Smooth muscle cell (in vitro differentiated cells): Measurements from ENCODE around the gene ZBTB20. TPM values are rescaled to one million over a fixed set of nuclear protein-coding genes. Genes with fewer than 3 reads are reported as not detected.

Experiments used
- DNase-seq: peaks from one replicate; lab custom pipeline; 2025; ENCODE audit not compliant: unreplicated experiment; lab: John Stamatoyannopoulos, UW
- H2AFZ ChIP-seq: fragments of 200-600 bp; sonication (generic); 2 replicates; pipeline ENCODE4 v1.6.0; 2016; ENCODE audit warnings: antibody characterized with exemption, low read depth, mild to moderate bottlenecking
- H3F3A ChIP-seq: fragments of 200-600 bp; sonication (generic); 2 replicates; pipeline ENCODE4 v1.6.0; 2017; ENCODE audit warnings: antibody characterized with exemption, low read depth
- H3K27ac ChIP-seq: fragments of 200-600 bp; sonication (generic); 2 replicates; pipeline ENCODE4 v1.5.1; 2016; ENCODE audit warnings: low read depth, mild to moderate bottlenecking
- H3K27me3 ChIP-seq: fragments of 200-600 bp; sonication (generic); 2 replicates; pipeline ENCODE4 v1.6.1; 2016; ENCODE audit warnings: low read depth, mild to moderate bottlenecking
- H3K36me3 ChIP-seq: fragments of 200-600 bp; sonication (generic); 2 replicates; pipeline ENCODE4 v1.5.1; 2016; ENCODE audit warnings: low read depth
- H3K4me1 ChIP-seq: fragments of 200-600 bp; sonication (generic); 2 replicates; pipeline ENCODE4 v1.5.1; 2016; ENCODE audit warnings: low read depth
- H3K4me2 ChIP-seq: fragments of 200-600 bp; sonication (generic); 2 replicates; pipeline ENCODE4 v1.6.0; 2016; ENCODE audit warnings: mild to moderate bottlenecking
- H3K4me3 ChIP-seq: fragments of 200-600 bp; sonication (generic); 2 replicates; pipeline ENCODE4 v1.5.1; 2016; ENCODE audit warnings: mild to moderate bottlenecking
- H3K79me2 ChIP-seq: fragments of 200-600 bp; sonication (generic); 2 replicates; pipeline ENCODE4 v1.6.0; 2016; ENCODE audit warnings: low read depth, mild to moderate bottlenecking
- H3K9ac ChIP-seq: fragments of 200-600 bp; sonication (generic); 2 replicates; pipeline ENCODE4 v1.6.0; 2016; ENCODE audit warnings: low read depth
- H3K9me3 ChIP-seq: fragments of 200-600 bp; sonication (generic); replicated peaks from 2 replicates; pipeline ENCODE4 v1.5.1; 2016; ENCODE audit warnings: low read depth
- H4K20me1 ChIP-seq: fragments of 200-600 bp; sonication (generic); 2 replicates; pipeline ENCODE4 v1.6.0; 2016; ENCODE audit warnings: low read depth
- CTCF ChIP-seq: fragments of 200-600 bp; sonication (generic); IDR thresholded peaks from 2 replicates; pipeline ENCODE4 v1.5.1; 2017; ENCODE audit warnings: borderline replicate concordance, mild to moderate bottlenecking, antibody characterized with exemption; ENCODE audit not compliant: insufficient read depth, poor library complexity, severe bottlenecking
- WGBS: methylation state at CpG from one replicate; pipeline ENCODE4 v1.1.7; 2016; ENCODE audit warnings: low lambda C conversion rate; 5-methylcytosine and 5-hydroxymethylcytosine counted together
- polyA plus RNA-seq: library from polyadenylated mRNA; unstranded; fragments of >200 nt; fragmentation: Nextera tagmentation; extraction: Ambion mirVana; gene quantifications from 2 replicates; pipeline ENCODE4 v1.2.1, GENCODE V29; 2016
- total RNA-seq: library from RNA; depleted of rRNA; stranded (reverse); fragments of >200 nt; gene quantifications from 2 replicates; pipeline ENCODE4 v1.2.3, GENCODE V29; 2014

Gene ZBTB20
- total and polyA plus RNA-seq, 2 experiments from 2014 or later = 4.9 to 6.8 TPM

GRCh38 chr3:115100806-115101205 lies 46.3 kb downstream of the ZBTB20 start:
- Histone ChIP-seq H3K79me2 (no peaks in the 10 kb centered on the region), H3F3A (no peaks in the 10 kb centered on the region), H2AFZ (no peak overlapping the region), H3K4me3 (peak overlapping the region; percentile 48), H4K20me1 (no peaks in the 10 kb centered on the region), H3K9ac (no peak overlapping the region), H3K36me3 (no peaks in the 10 kb centered on the region), H3K27me3 (no peaks in the 10 kb centered on the region), H3K27ac (no peak overlapping the region), H3K4me1 (no peaks in the 10 kb centered on the region), H3K9me3 (no peaks in the 10 kb centered on the region), H3K4me2 (no peak overlapping the region)
- whole genome bisulfite sequencing = 86% methylated on average over 2 of the region's 2 CpGs
- no peak for DNase-seq
- no peak for TF ChIP-seq CTCF

DNA sequence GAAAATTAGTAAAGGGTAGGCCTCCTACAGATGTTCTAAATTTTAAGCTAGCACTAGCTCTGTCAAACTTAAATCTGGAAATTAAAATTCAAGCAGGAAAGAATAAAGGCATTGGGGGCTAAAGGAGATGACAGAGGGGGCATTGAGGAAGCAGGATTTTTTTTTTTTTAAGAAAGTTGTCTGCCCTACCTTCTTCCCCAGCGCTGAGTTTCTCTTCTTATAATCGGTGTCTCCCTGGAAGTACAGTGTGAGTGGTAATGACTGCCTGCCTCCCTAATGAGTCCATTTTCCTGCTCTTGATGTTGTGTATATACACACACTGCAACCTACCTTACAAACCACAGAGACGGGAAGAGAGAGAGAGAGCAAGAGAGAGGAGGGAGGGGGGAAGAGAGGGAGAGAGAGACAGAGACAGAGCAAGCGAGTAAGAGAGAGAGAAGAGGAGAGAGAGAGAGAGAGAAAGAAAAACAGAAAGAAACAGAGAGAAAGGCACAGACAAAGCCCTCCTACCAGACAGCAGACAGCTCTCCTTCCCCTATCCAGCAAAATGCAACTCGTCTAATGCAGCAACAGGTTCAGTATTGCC lies 47.0 kb downstream of the ZBTB20 start:
- no peaks in the 10 kb centered on the region for H3K36me3 ChIP-seq
- H3K4me1 ChIP-seq = no peaks in the 10 kb centered on the region
- 47% methylated on average over 5 of the region's 5 CpGs for WGBS
- no peaks in the 10 kb centered on the region for H3K27me3 ChIP-seq
- no peak for DNase-seq
- no peak overlapping the region for H2AFZ ChIP-seq
- H3K9ac ChIP-seq = peak overlapping the region; percentile 5
- peak overlapping the region; percentile 48 for H3K4me3 ChIP-seq
- H3K4me2 ChIP-seq = peak overlapping the region; percentile 42
- H3F3A ChIP-seq = no peaks in the 10 kb centered on the region
- no peaks in the 10 kb centered on the region for H4K20me1 ChIP-seq
- TF ChIP-seq CTCF = no peak
- no peaks in the 10 kb centered on the region for H3K79me2 ChIP-seq
- H3K9me3 ChIP-seq = no peaks in the 10 kb centered on the region
- H3K27ac ChIP-seq = no peak overlapping the region

DNA sequence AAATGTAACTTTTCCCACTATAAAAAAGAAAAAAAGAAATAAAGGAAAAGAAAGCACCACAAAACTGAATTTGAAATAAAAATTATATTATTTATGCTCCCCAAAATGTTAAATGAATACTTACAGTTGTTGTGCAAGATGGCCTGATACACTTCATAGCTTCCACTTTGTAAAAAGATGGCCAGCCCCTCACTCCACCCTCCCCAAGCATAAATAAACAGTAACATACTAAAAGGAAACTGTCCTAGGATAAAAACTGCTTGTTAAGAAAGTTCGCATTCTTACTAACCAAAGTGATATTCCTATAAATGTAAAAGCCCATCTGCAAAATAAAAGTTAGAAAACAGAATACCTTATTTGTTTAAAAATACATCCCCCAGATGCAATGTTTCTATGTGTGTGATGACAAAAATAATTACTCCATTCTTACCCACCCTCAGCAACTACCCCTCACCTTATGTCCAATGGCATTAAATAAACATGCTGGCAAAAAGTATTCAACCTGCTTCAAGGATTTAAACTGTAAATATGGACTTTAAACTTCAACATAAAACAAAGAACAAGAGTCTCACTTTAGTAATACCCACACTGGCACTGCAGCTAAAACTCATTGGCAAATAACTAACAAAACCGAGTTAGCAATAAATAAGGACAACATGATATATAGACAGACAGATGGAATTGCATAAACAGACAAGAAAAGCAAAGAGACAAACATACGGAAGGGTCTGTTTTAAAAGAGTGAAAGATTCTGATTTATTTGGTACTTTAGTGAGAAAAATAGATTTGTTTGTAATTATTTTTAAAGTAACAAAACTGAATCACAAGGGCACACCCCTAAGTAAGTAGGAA lies 47.7 kb downstream of the ZBTB20 start:
- Histone ChIP-seq H3F3A (no peaks in the 10 kb centered on the region), H3K4me2 (no peak overlapping the region), H3K27ac (no peak overlapping the region), H3K9me3 (no peaks in the 10 kb centered on the region), H3K4me1 (no peaks in the 10 kb centered on the region), H2AFZ (no peak overlapping the region), H3K79me2 (no peaks in the 10 kb centered on the region), H3K27me3 (no peaks in the 10 kb centered on the region), H3K9ac (peak overlapping the region; percentile 5), H4K20me1 (no peaks in the 10 kb centered on the region), H3K4me3 (peak overlapping the region; percentile 48), H3K36me3 (no peaks in the 10 kb centered on the region)
- no peak for TF ChIP-seq CTCF
- 87% methylated on average over 3 of the region's 3 CpGs for WGBS
- no peak for DNase-seq
